OCI-LY1 (cell line): ENCODE measurements around the gene GULP1.
"Not testable (repeated sequence)": the region's sequence is repeated elsewhere in the genome, so short reads cannot be mapped to it uniquely, and the experiment has no call there.

Experiments used
- H2AFZ ChIP-seq: fragments of 200-600 bp; sonication (generic), shearing (Covaris generic); 2 replicates; pipeline ENCODE4 v1.6.0; 2014; ENCODE audit warnings: antibody characterized with exemption, mild to moderate bottlenecking, low read length
- H3F3A ChIP-seq: fragments of 200-600 bp; sonication (generic), shearing (Covaris generic); 2 replicates; pipeline ENCODE4 v1.6.0; 2014; ENCODE audit warnings: mild to moderate bottlenecking, antibody characterized with exemption, low read length, moderate library complexity; ENCODE audit not compliant: insufficient read depth
- H3K27ac ChIP-seq: fragments of 200-600 bp; sonication (generic); 2 replicates; pipeline ENCODE4 v1.5.1; 2014; ENCODE audit warnings: low read length, mixed run types, mild to moderate bottlenecking, low read depth; ENCODE audit not compliant: poor library complexity, severe bottlenecking
- H3K27me3 ChIP-seq: fragments of 200-600 bp; sonication (generic); 2 replicates; pipeline ENCODE4 v1.6.0; 2014; ENCODE audit warnings: antibody characterized with exemption, mild to moderate bottlenecking, low read length, moderate library complexity; ENCODE audit not compliant: insufficient read depth
- H3K36me3 ChIP-seq: fragments of 200-600 bp; sonication (generic); 2 replicates; pipeline ENCODE4 v1.6.1; 2014; ENCODE audit warnings: mild to moderate bottlenecking, antibody characterized with exemption, low read length, moderate library complexity, mixed read lengths; ENCODE audit not compliant: insufficient read depth
- H3K4me1 ChIP-seq: fragments of 200-600 bp; sonication (generic); 2 replicates; pipeline ENCODE4 v1.5.1; 2014; ENCODE audit warnings: mild to moderate bottlenecking, low read length, moderate library complexity; ENCODE audit not compliant: insufficient read depth, severe bottlenecking
- H3K4me2 ChIP-seq: fragments of 200-600 bp; sonication (generic), shearing (Covaris generic); 2 replicates; pipeline ENCODE4 v1.6.1; 2014; ENCODE audit warnings: low read length
- H3K4me3 ChIP-seq: fragments of 200-600 bp; sonication (generic); 2 replicates; pipeline ENCODE4 v1.5.1; 2014; ENCODE audit warnings: low read length, low read depth, mild to moderate bottlenecking, mixed read lengths; ENCODE audit not compliant: poor library complexity, severe bottlenecking
- H3K79me2 ChIP-seq: fragments of 200-600 bp; shearing (Covaris generic); 2 replicates; pipeline ENCODE4 v1.6.1; 2016; ENCODE audit warnings: mixed run types, low read length, mixed read lengths; ENCODE audit not compliant: insufficient read depth
- H3K9ac ChIP-seq: fragments of 200-600 bp; sonication (generic), shearing (Covaris generic); 2 replicates; pipeline ENCODE4 v1.6.1; 2014; ENCODE audit warnings: mild to moderate bottlenecking, low read length, mixed read lengths
- H3K9me2 ChIP-seq: fragments of 200-600 bp; sonication (generic), shearing (Covaris generic); 2 replicates; pipeline ENCODE4 v1.6.1; 2014; ENCODE audit warnings: low read depth, mild to moderate bottlenecking, low read length, mixed read lengths
- H3K9me3 ChIP-seq: fragments of 200-600 bp; shearing (Covaris generic); 2 replicates; pipeline ENCODE4 v1.6.1; 2014; ENCODE audit warnings: low read length, mixed read lengths
- H4K20me1 ChIP-seq: fragments of 200-600 bp; sonication (generic), shearing (Covaris generic); 2 replicates; pipeline ENCODE4 v1.6.0; 2016; ENCODE audit warnings: mild to moderate bottlenecking, low read length; ENCODE audit not compliant: insufficient read depth
- EZH2 ChIP-seq: fragments of 200-600 bp; sonication (generic), shearing (Covaris generic); IDR thresholded peaks from 2 replicates; pipeline ENCODE4 v1.8.0; 2017; ENCODE audit warnings: borderline replicate concordance, mixed run types, mild to moderate bottlenecking, antibody characterized with exemption, low read length, moderate library complexity, mixed read lengths
- TF ChIP-seq, protein P1 (sequence below): fragments of 200-600 bp; sonication (generic), shearing (Covaris generic); IDR thresholded peaks from 2 replicates; pipeline ENCODE4 v1.5.1; 2017; ENCODE audit warnings: mild to moderate bottlenecking, antibody characterized with exemption, low read length, moderate library complexity, mixed read lengths

The GULP1 gene

DNA sequence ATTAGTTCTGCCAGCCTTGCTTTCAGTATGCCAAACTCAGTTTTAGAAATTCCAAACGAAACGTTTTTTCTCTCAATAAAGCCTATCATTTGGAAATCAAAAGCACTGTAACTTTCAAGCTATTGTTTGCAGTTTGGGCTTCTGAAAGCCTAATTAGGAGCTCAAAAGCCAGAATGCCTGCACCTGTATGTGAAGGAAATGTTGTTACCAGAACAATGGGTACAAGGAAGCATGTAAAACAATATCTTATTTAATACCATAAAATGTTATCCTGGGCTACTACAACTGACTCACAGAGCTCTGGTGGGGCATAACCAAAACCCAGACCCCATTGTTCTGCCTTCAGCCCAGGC lies 12.6 kb upstream of the GULP1 start:
- H3K9me3 ChIP-seq, result no peaks in the 10 kb centered on the region
- no peak overlapping the region for H3K9ac ChIP-seq
- no peaks in the 10 kb centered on the region for H3K4me1 ChIP-seq
- no peak overlapping the region for H3K4me3 ChIP-seq
- no peak overlapping the region for H2AFZ ChIP-seq
- TF ChIP-seq, protein P1, sequence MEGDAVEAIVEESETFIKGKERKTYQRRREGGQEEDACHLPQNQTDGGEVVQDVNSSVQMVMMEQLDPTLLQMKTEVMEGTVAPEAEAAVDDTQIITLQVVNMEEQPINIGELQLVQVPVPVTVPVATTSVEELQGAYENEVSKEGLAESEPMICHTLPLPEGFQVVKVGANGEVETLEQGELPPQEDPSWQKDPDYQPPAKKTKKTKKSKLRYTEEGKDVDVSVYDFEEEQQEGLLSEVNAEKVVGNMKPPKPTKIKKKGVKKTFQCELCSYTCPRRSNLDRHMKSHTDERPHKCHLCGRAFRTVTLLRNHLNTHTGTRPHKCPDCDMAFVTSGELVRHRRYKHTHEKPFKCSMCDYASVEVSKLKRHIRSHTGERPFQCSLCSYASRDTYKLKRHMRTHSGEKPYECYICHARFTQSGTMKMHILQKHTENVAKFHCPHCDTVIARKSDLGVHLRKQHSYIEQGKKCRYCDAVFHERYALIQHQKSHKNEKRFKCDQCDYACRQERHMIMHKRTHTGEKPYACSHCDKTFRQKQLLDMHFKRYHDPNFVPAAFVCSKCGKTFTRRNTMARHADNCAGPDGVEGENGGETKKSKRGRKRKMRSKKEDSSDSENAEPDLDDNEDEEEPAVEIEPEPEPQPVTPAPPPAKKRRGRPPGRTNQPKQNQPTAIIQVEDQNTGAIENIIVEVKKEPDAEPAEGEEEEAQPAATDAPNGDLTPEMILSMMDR, result no peak
- no peak for TF ChIP-seq EZH2
- H3K79me2 ChIP-seq, result no peaks in the 10 kb centered on the region
- no peak overlapping the region for H3K4me2 ChIP-seq
- H3F3A ChIP-seq, result no peaks in the 10 kb centered on the region
- H3K36me3 ChIP-seq, result no peaks in the 10 kb centered on the region
- no peaks in the 10 kb centered on the region for H4K20me1 ChIP-seq
- H3K27ac ChIP-seq, result no peak overlapping the region
- H3K27me3 ChIP-seq, result no peaks in the 10 kb centered on the region
- no peaks in the 10 kb centered on the region for H3K9me2 ChIP-seq

- H3K4me2 ChIP-seq, result no peak overlapping the region
- no peaks in the 10 kb centered on the region for H3K4me1 ChIP-seq
- H3K9me2 ChIP-seq, result no peaks in the 10 kb centered on the region
- no peaks in the 10 kb centered on the region for H3K79me2 ChIP-seq
- no peaks in the 10 kb centered on the region for H4K20me1 ChIP-seq
- no peak for TF ChIP-seq EZH2
- TF ChIP-seq, protein P1, result no peak
- H3K36me3 ChIP-seq, result no peaks in the 10 kb centered on the region
- H3K9me3 ChIP-seq, result no peaks in the 10 kb centered on the region
- no peak overlapping the region for H3K4me3 ChIP-seq
- H2AFZ ChIP-seq, result no peak overlapping the region
- no peaks in the 10 kb centered on the region for H3K27me3 ChIP-seq
- H3K9ac ChIP-seq, result no peak overlapping the region
- no peaks in the 10 kb centered on the region for H3F3A ChIP-seq
- H3K27ac ChIP-seq, result no peak overlapping the region
Observed at GRCh38 chr2:188280811-188281222, 10.9 kb upstream of the GULP1 start.

- H4K20me1 ChIP-seq, result no peaks in the 10 kb centered on the region
- H3K27ac ChIP-seq, result no peak overlapping the region
- no peaks in the 10 kb centered on the region for H3F3A ChIP-seq
Observed at GRCh38 chr2:188282907-188283306, 8.8 kb upstream of the GULP1 start.

DNA sequence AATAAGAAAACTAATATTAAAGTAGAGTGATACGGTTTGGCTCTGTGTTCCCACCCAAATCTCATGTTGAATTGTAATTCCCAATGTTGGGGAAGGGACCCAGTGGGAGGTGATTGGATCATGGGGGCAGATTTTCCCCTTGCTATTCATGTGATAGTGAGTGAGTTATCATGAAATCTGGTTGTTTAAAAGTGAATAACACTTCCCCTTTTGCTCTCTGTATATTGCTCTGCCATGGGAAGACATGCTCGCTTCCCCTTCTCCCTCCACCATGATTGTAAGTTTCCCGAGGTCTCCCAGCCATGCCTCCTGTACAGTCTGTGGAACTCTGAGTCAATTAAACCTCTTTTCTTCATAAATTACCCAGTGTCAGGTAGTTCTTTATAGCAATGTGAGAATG lies 7.4 kb upstream of the GULP1 start:
- H3K4me2 ChIP-seq, H3K36me3 ChIP-seq, H3F3A ChIP-seq, H3K27ac ChIP-seq, H3K9me2 ChIP-seq, H3K9me3 ChIP-seq, H3K27me3 ChIP-seq, H3K4me1 ChIP-seq, H4K20me1 ChIP-seq, H3K4me3 ChIP-seq, H3K79me2 ChIP-seq, H3K9ac ChIP-seq, H2AFZ ChIP-seq: not testable (repeated sequence)

More at GRCh38 chr2:188282907-188283306, 8.8 kb upstream of the GULP1 start:
- Histone ChIP-seq H3K4me1 (no peaks in the 10 kb centered on the region), H3K9me2 (no peaks in the 10 kb centered on the region), H2AFZ (no peak overlapping the region), H3K9me3 (no peaks in the 10 kb centered on the region), H3K36me3 (no peaks in the 10 kb centered on the region), H3K27me3 (no peaks in the 10 kb centered on the region), H3K9ac (no peak overlapping the region), H3K79me2 (no peaks in the 10 kb centered on the region), H3K4me3 (no peak overlapping the region), H3K4me2 (no peak overlapping the region)
- no peak for TF ChIP-seq EZH2
- TF ChIP-seq, protein P1, result no peak
